CD4-positive, CD25-positive, alpha-beta regulatory T cell (primary cell): ENCODE measurements around the gene GOLGB1. TPM values are rescaled to one million over a fixed set of nuclear protein-coding genes. Genes with fewer than 3 reads are reported as not detected.
"Not testable (repeated sequence)": the region's sequence is repeated elsewhere in the genome, so short reads cannot be mapped to it uniquely, and the experiment has no call there.

Source experiments
- ATAC-seq, 2 donors: fragments of 150-1000 bp; cut with Tn5 transposase; one replicate each; pipeline ENCODE4 v1.10.0; 2021; ENCODE audit warnings: low read depth in 2 of 2, moderate number of reproducible peaks in 2 of 2, moderate library complexity in 1 of 2
- DNase-seq, 3 donors: peaks; one replicate each; pipeline versions ENCODE4 v3.0.0 to v3.0.0-alpha.2; 2012 to 2022; ENCODE audit warnings: mixed read lengths in 1 of 3
- H3K27ac ChIP-seq: one replicate; pipeline ENCODE4 v1.7.0; 2013; ENCODE audit warnings: mild to moderate bottlenecking, low read length; ENCODE audit not compliant: insufficient read depth, poor library complexity, severe bottlenecking
- H3K27me3 ChIP-seq: one replicate; pipeline ENCODE4 v1.7.0; 2013; ENCODE audit warnings: low read length; ENCODE audit not compliant: control insufficient read depth, insufficient read depth
- H3K36me3 ChIP-seq: one replicate; pipeline ENCODE4 v1.7.0; 2013; ENCODE audit warnings: mild to moderate bottlenecking, low read length, moderate library complexity; ENCODE audit not compliant: control insufficient read depth, insufficient read depth
- H3K4me1 ChIP-seq: 2 replicates; pipeline ENCODE4 v1.7.0; 2013; ENCODE audit warnings: mild to moderate bottlenecking, low read length; ENCODE audit not compliant: insufficient read depth, control insufficient read depth, poor library complexity, severe bottlenecking
- H3K4me3 ChIP-seq: one replicate; pipeline ENCODE4 v1.7.0; 2013; ENCODE audit warnings: low read depth, mild to moderate bottlenecking, low read length, moderate library complexity
- H3K9me3 ChIP-seq, 2 experiments: 1 replicate in 1 of 2; 2 replicates in 1 of 2; pipeline ENCODE4 v1.7.0; 2013; ENCODE audit warnings: low read length in 2 of 2, mild to moderate bottlenecking in 1 of 2, moderate library complexity in 1 of 2; ENCODE audit not compliant: control insufficient read depth in 2 of 2
- H3K27ac Mint-ChIP-seq, 3 donors: one replicate each; pipeline ENCODE4 v1.8.0; 2020 to 2022; ENCODE audit warnings: mild to moderate bottlenecking in 3 of 3, mixed read lengths in 3 of 3, moderate library complexity in 2 of 3
- H3K27me3 Mint-ChIP-seq: one replicate; pipeline ENCODE4 v1.8.0; 2022; ENCODE audit warnings: mild to moderate bottlenecking, mixed read lengths
- H3K36me3 Mint-ChIP-seq: one replicate; pipeline ENCODE4 v1.8.0; 2020; ENCODE audit warnings: mixed read lengths
- H3K4me1 Mint-ChIP-seq, 4 donors: one replicate each; pipeline ENCODE4 v1.8.0; 2020 to 2022; ENCODE audit warnings: mixed read lengths in 4 of 4, mild to moderate bottlenecking in 1 of 4
- H3K4me3 Mint-ChIP-seq, 4 donors: one replicate each; pipeline ENCODE4 v1.8.0; 2020 to 2022; ENCODE audit warnings: mild to moderate bottlenecking in 4 of 4, mixed read lengths in 4 of 4, moderate library complexity in 3 of 4
- H3K9me3 Mint-ChIP-seq, 7 donors: one replicate each; pipeline ENCODE4 v1.8.0; 2020 to 2022; ENCODE audit warnings: mixed read lengths in 7 of 7, mild to moderate bottlenecking in 3 of 7, moderate library complexity in 2 of 7
- polyA plus RNA-seq, 4 donors: library from polyadenylated mRNA; unstranded; fragments of 300-500 nt; fragmentation: Illumina TruSeq; gene quantifications; one replicate each; pipeline ENCODE4 v1.2.3, GENCODE V29; 2021
- total RNA-seq: library from RNA; stranded (reverse); gene quantifications from one replicate; pipeline ENCODE4 v1.2.3, GENCODE V29; 2022

The GOLGB1 gene
- total and polyA plus RNA-seq, 5 donors from 2014 or later, result 3.2 to 51.7 (median 4.3) TPM

GRCh38 chr3:121757087-121757811 lies 7.7 kb upstream of the GOLGB1 start:
- H3K4me1 ChIP-seq, result no peaks in the 10 kb centered on the region
- no peaks in the 10 kb centered on the region for H3K9me3 Mint-ChIP-seq
- no peak overlapping the region for H3K4me3 Mint-ChIP-seq
- no peak overlapping the region for H3K27ac ChIP-seq
- peaks cover 5% of the 10 kb centered on the region for H3K27me3 ChIP-seq
- H3K4me3 ChIP-seq, result no peak overlapping the region
- H3K9me3 ChIP-seq, result no peaks in the 10 kb centered on the region
- H3K36me3 Mint-ChIP-seq, result no peaks in the 10 kb centered on the region
- H3K4me1 Mint-ChIP-seq, result no peaks in the 10 kb centered on the region
- H3K27ac Mint-ChIP-seq, result no peak overlapping the region
- DNase-seq (no peak), ATAC-seq (no peak)
- peaks cover 25% of the 10 kb centered on the region for H3K27me3 Mint-ChIP-seq
- H3K36me3 ChIP-seq, result no peaks in the 10 kb centered on the region

GRCh38 chr3:121752772-121753171 lies 3.2 kb upstream of the GOLGB1 start:
- H3K27ac Mint-ChIP-seq, result no peak overlapping the region
- Histone ChIP-seq H3K9me3 (no peaks in the 10 kb centered on the region), H3K4me3 (no peak overlapping the region), H3K36me3 (no peaks in the 10 kb centered on the region), H3K4me1 (peaks cover 17% of the 10 kb centered on the region), H3K27me3 (peaks cover 10% of the 10 kb centered on the region), H3K27ac (no peak overlapping the region)
- H3K27me3 Mint-ChIP-seq, result peaks cover 32% of the 10 kb centered on the region
- peaks cover 3% of the 10 kb centered on the region for H3K36me3 Mint-ChIP-seq
- H3K4me1 Mint-ChIP-seq, result no peaks in the 10 kb centered on the region
- ATAC-seq (no peak), DNase-seq (no peak)
- H3K4me3 Mint-ChIP-seq, result no peak overlapping the region
- no peaks in the 10 kb centered on the region for H3K9me3 Mint-ChIP-seq

GRCh38 chr3:121752261-121752660 lies 2.7 kb upstream of the GOLGB1 start:
- Histone ChIP-seq H3K4me1 (peaks cover 21% of the 10 kb centered on the region), H3K27ac (no peak overlapping the region), H3K27me3 (peaks cover 10% of the 10 kb centered on the region), H3K4me3 (no peak overlapping the region), H3K36me3 (no peaks in the 10 kb centered on the region), H3K9me3 (no peaks in the 10 kb centered on the region)
- ATAC-seq, result no peak
- H3K9me3 Mint-ChIP-seq, result no peaks in the 10 kb centered on the region
- H3K4me3 Mint-ChIP-seq, result peak overlapping the region in 1 of 4 donors; percentile 29
- no peak for DNase-seq
- H3K36me3 Mint-ChIP-seq, result peaks cover 3% of the 10 kb centered on the region
- peaks cover 32% of the 10 kb centered on the region for H3K27me3 Mint-ChIP-seq
- no peak overlapping the region for H3K27ac Mint-ChIP-seq
- H3K4me1 Mint-ChIP-seq, result peaks cover 0 to 5% (median 0%) of the 10 kb centered on the region in 4 donors

GRCh38 chr3:121750087-121750415 lies 510 bp upstream of the GOLGB1 start:
- no peak overlapping the region for H3K27ac Mint-ChIP-seq
- Histone ChIP-seq H3K36me3 (no peaks in the 10 kb centered on the region), H3K4me3 (peak overlapping the region; percentile 91), H3K4me1 (peaks cover 21% of the 10 kb centered on the region), H3K27ac (peak overlapping the region; percentile 95), H3K9me3 (no peaks in the 10 kb centered on the region), H3K27me3 (peaks cover 10% of the 10 kb centered on the region)
- peaks cover 0 to 5% (median 3%) of the 10 kb centered on the region in 4 donors for H3K4me1 Mint-ChIP-seq
- H3K27me3 Mint-ChIP-seq, result peaks cover 24% of the 10 kb centered on the region
- peaks cover 3% of the 10 kb centered on the region for H3K36me3 Mint-ChIP-seq
- no peaks in the 10 kb centered on the region for H3K9me3 Mint-ChIP-seq
- no peak overlapping the region for H3K4me3 Mint-ChIP-seq
- no peak for DNase-seq
- no peak for ATAC-seq

GRCh38 chr3:121748680-121749275 lies 763 bp downstream of the GOLGB1 start:
- H3K27ac ChIP-seq, result peak overlapping the region; percentile 95
- no peak overlapping the region for H3K4me3 Mint-ChIP-seq

GRCh38 chr3:121747976-121748375 lies 1.6 kb downstream of the GOLGB1 start:
- H3K9me3 ChIP-seq, result peaks cover 0 to 3% of the 10 kb centered on the region in 2 experiments
- H3K36me3 ChIP-seq, result no peaks in the 10 kb centered on the region
- H3K27me3 ChIP-seq, result peaks cover 8% of the 10 kb centered on the region
- Mint-ChIP-seq H3K36me3 (peaks cover 6% of the 10 kb centered on the region), H3K4me1 (peaks cover 4 to 13% (median 6%) of the 10 kb centered on the region in 4 donors), H3K4me3 (no peak overlapping the region), H3K27me3 (peaks cover 17% of the 10 kb centered on the region), H3K27ac (no peak overlapping the region), H3K9me3 (no peaks in the 10 kb centered on the region)
- H3K27ac ChIP-seq, result no peak overlapping the region
- peak overlapping the region; percentile 91 for H3K4me3 ChIP-seq
- H3K4me1 ChIP-seq, result peaks cover 21% of the 10 kb centered on the region
- ATAC-seq (no peak), DNase-seq (no peak)

More at GRCh38 chr3:121748680-121749275, 763 bp downstream of the GOLGB1 start:
- H3K27ac Mint-ChIP-seq, result no peak overlapping the region
- peaks cover 19% of the 10 kb centered on the region for H3K27me3 Mint-ChIP-seq
- no peaks in the 10 kb centered on the region for H3K36me3 ChIP-seq
- peaks cover 21% of the 10 kb centered on the region for H3K4me1 ChIP-seq
- peaks cover 9% of the 10 kb centered on the region for H3K27me3 ChIP-seq
- ATAC-seq, result no peak
- H3K9me3 Mint-ChIP-seq, result no peaks in the 10 kb centered on the region
- peak in 2 of 3 donors; percentile 15 to 35 for DNase-seq
- no peaks in the 10 kb centered on the region for H3K9me3 ChIP-seq
- peaks cover 3% of the 10 kb centered on the region for H3K36me3 Mint-ChIP-seq
- H3K4me1 Mint-ChIP-seq, result peaks cover 4 to 10% (median 6%) of the 10 kb centered on the region in 4 donors
- peak overlapping the region; percentile 91 for H3K4me3 ChIP-seq

GRCh38 chr3:121743106-121743505 lies 6.4 kb downstream of the GOLGB1 start:
- DNase-seq, ATAC-seq, H3K27me3 Mint-ChIP-seq, H3K27me3 ChIP-seq, H3K36me3 ChIP-seq, H3K9me3 Mint-ChIP-seq, H3K4me3 Mint-ChIP-seq, H3K4me1 ChIP-seq, H3K4me3 ChIP-seq, H3K9me3 ChIP-seq, H3K27ac ChIP-seq: not testable (repeated sequence)
- Mint-ChIP-seq H3K27ac (peak overlapping the region in 1 of 3 donors; percentile 71), H3K36me3 (peaks cover 20% of the 10 kb centered on the region), H3K4me1 (peaks cover 8 to 47% (median 21%) of the 10 kb centered on the region in 4 donors)

GRCh38 chr3:121740896-121741295 lies 8.6 kb downstream of the GOLGB1 start:
- Histone ChIP-seq H3K27ac (no peak overlapping the region), H3K4me3 (no peak overlapping the region), H3K27me3 (no peaks in the 10 kb centered on the region), H3K9me3 (peaks cover 0 to 3% of the 10 kb centered on the region in 2 experiments), H3K36me3 (no peaks in the 10 kb centered on the region), H3K4me1 (no peaks in the 10 kb centered on the region)
- H3K9me3 Mint-ChIP-seq, result peaks cover 0 to 4% (median 0%) of the 10 kb centered on the region in 7 donors
- H3K4me1 Mint-ChIP-seq, result peaks cover 12 to 53% (median 26%) of the 10 kb centered on the region in 4 donors
- ATAC-seq, result no peak
- H3K4me3 Mint-ChIP-seq, result no peak overlapping the region
- no peak for DNase-seq
- H3K27me3 Mint-ChIP-seq, result no peaks in the 10 kb centered on the region
- H3K27ac Mint-ChIP-seq, result no peak overlapping the region
- H3K36me3 Mint-ChIP-seq, result peaks cover 30% of the 10 kb centered on the region
